Smooth muscle cell (in vitro differentiated cells): Measurements from ENCODE around the gene CLIC1. TPM values are rescaled to one million over a fixed set of nuclear protein-coding genes. Genes with fewer than 3 reads are reported as not detected.
A peak's percentile ranks its signal among the peaks of the same experiment; 100 is the strongest.

ENCODE experiments used
- DNase-seq: peaks from one replicate; lab custom pipeline; 2025; ENCODE audit not compliant: unreplicated experiment; lab: John Stamatoyannopoulos, UW
- H2AFZ ChIP-seq: fragments of 200-600 bp; sonication (generic); 2 replicates; pipeline ENCODE4 v1.6.0; 2016; ENCODE audit warnings: antibody characterized with exemption, low read depth, mild to moderate bottlenecking
- H3F3A ChIP-seq: fragments of 200-600 bp; sonication (generic); 2 replicates; pipeline ENCODE4 v1.6.0; 2017; ENCODE audit warnings: antibody characterized with exemption, low read depth
- H3K27ac ChIP-seq: fragments of 200-600 bp; sonication (generic); 2 replicates; pipeline ENCODE4 v1.5.1; 2016; ENCODE audit warnings: low read depth, mild to moderate bottlenecking
- H3K27me3 ChIP-seq: fragments of 200-600 bp; sonication (generic); 2 replicates; pipeline ENCODE4 v1.6.1; 2016; ENCODE audit warnings: low read depth, mild to moderate bottlenecking
- H3K36me3 ChIP-seq: fragments of 200-600 bp; sonication (generic); 2 replicates; pipeline ENCODE4 v1.5.1; 2016; ENCODE audit warnings: low read depth
- H3K4me1 ChIP-seq: fragments of 200-600 bp; sonication (generic); 2 replicates; pipeline ENCODE4 v1.5.1; 2016; ENCODE audit warnings: low read depth
- H3K4me2 ChIP-seq: fragments of 200-600 bp; sonication (generic); 2 replicates; pipeline ENCODE4 v1.6.0; 2016; ENCODE audit warnings: mild to moderate bottlenecking
- H3K4me3 ChIP-seq: fragments of 200-600 bp; sonication (generic); 2 replicates; pipeline ENCODE4 v1.5.1; 2016; ENCODE audit warnings: mild to moderate bottlenecking
- H3K79me2 ChIP-seq: fragments of 200-600 bp; sonication (generic); 2 replicates; pipeline ENCODE4 v1.6.0; 2016; ENCODE audit warnings: low read depth, mild to moderate bottlenecking
- H3K9ac ChIP-seq: fragments of 200-600 bp; sonication (generic); 2 replicates; pipeline ENCODE4 v1.6.0; 2016; ENCODE audit warnings: low read depth
- H3K9me3 ChIP-seq: fragments of 200-600 bp; sonication (generic); replicated peaks from 2 replicates; pipeline ENCODE4 v1.5.1; 2016; ENCODE audit warnings: low read depth
- H4K20me1 ChIP-seq: fragments of 200-600 bp; sonication (generic); 2 replicates; pipeline ENCODE4 v1.6.0; 2016; ENCODE audit warnings: low read depth
- WGBS: methylation state at CpG from one replicate; pipeline ENCODE4 v1.1.7; 2016; ENCODE audit warnings: low lambda C conversion rate; 5-methylcytosine and 5-hydroxymethylcytosine counted together
- polyA plus RNA-seq: library from polyadenylated mRNA; unstranded; fragments of >200 nt; fragmentation: Nextera tagmentation; extraction: Ambion mirVana; gene quantifications from 2 replicates; pipeline ENCODE4 v1.2.1, GENCODE V29; 2016
- total RNA-seq: library from RNA; depleted of rRNA; stranded (reverse); fragments of >200 nt; gene quantifications from 2 replicates; pipeline ENCODE4 v1.2.3, GENCODE V29; 2014
- TF ChIP-seq, protein P1 (sequence below): fragments of 200-600 bp; sonication (generic); IDR thresholded peaks from 2 replicates; pipeline ENCODE4 v1.5.1; 2017; ENCODE audit warnings: borderline replicate concordance, mild to moderate bottlenecking, antibody characterized with exemption; ENCODE audit not compliant: insufficient read depth, poor library complexity, severe bottlenecking

CLIC1 gene
- total and polyA plus RNA-seq, 2 experiments from 2014 or later, result 417 to 628 TPM

DNA sequence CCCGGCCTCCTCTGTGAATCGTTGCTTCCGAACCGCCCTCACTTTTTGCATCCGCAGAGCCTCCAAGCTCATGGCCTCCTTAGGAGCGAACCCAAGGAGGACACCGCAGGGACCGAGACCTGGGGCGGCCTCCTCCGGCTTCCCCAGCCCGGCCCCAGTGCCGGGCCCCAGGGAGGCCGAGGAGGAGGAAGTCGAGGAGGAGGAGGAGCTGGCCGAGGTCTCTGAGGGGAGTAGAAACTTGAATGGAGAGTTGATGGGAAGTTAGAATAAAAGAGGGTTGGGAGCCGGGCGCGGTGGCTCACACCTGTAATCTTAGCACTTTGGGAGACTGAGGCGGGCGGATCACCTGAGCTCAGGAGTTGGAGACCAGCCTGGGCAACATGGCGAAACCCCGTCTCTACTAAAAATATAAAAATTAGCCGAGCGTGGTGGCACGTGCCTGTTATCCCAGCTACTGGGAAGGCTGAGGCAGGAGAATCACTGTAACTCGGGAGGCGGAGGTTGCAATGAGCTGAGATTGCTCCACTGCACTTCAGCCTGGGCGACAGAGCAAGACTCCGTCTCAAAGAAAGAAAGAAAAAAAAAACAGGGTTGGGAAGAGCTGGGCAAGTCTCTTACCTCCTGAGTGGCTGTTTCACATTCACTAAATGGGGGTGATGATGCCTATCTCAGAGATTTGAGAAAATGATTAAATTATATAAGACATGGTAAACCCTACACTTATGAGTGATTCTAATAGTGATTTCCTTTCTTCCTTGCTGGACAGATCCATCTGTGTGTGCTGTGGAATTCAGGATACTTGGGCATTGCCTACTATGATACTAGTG, 4.3 kb upstream of the CLIC1 start:
- peak overlapping the region; percentile 63 for H2AFZ ChIP-seq

DNA sequence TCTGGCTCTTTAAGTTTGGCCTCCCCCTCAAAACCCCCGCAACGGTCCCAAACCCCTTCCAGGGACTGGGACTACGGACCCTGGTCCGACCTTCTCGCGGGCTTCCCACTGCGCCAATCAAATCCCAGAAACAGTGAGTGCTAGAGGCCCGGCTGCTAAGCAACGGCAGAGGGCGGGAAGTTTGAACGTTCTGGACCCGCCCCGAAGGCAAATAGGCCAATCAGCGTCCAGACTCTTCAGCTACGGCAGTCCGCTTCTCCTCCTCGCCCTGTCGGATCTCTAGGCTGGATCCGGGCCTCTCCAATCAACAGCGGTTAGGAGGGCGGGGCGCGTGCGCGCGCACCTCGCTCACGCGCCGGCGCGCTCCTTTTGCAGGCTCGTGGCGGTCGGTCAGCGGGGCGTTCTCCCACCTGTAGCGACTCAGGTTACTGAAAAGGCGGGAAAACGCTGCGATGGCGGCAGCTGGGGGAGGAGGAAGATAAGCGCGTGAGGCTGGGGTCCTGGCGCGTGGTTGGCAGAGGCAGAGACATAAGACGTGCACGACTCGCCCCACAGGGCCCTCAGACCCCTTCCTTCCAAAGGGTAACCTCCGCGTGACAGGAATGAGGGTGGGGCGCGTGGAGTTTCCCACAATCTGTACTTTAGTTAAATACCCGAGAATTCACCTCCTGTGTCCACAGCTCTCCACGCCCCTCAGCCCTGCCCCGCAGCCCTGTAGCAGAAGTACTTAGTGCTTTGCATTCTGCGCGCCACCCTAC, 3.5 kb upstream of the CLIC1 start, which contains the start of gene MSH5:
TSS of gene MSH5 (plus strand) at position 367 of the 758 bp plus-strand sequence. CDS start 462 bp downstream, outside the sequence.
- Histone ChIP-seq H2AFZ (peak within 1 kb of the TSS; percentile 63), H3K4me3 (peak within 1 kb of the TSS; percentile 63), H3F3A (peaks cover 21% of the 10 kb centered on the region), H4K20me1 (peaks cover 2% of the 10 kb centered on the region), H3K4me1 (peaks cover 49% of the 10 kb centered on the region), H3K27me3 (no peaks in the 10 kb centered on the region), H3K4me2 (peak within 1 kb of the TSS; percentile 96), H3K79me2 (peaks cover 21% of the 10 kb centered on the region), H3K9me3 (no peaks in the 10 kb centered on the region), H3K36me3 (no peaks in the 10 kb centered on the region), H3K27ac (peak within 1 kb of the TSS; percentile 87), H3K9ac (peak within 1 kb of the TSS; percentile 41)
- TF ChIP-seq, protein P1, sequence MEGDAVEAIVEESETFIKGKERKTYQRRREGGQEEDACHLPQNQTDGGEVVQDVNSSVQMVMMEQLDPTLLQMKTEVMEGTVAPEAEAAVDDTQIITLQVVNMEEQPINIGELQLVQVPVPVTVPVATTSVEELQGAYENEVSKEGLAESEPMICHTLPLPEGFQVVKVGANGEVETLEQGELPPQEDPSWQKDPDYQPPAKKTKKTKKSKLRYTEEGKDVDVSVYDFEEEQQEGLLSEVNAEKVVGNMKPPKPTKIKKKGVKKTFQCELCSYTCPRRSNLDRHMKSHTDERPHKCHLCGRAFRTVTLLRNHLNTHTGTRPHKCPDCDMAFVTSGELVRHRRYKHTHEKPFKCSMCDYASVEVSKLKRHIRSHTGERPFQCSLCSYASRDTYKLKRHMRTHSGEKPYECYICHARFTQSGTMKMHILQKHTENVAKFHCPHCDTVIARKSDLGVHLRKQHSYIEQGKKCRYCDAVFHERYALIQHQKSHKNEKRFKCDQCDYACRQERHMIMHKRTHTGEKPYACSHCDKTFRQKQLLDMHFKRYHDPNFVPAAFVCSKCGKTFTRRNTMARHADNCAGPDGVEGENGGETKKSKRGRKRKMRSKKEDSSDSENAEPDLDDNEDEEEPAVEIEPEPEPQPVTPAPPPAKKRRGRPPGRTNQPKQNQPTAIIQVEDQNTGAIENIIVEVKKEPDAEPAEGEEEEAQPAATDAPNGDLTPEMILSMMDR, result no peak
- WGBS, result 3% methylated on average over 56 of the region's 58 CpGs
- DNase-seq, result peak; percentile 88

More for the DNA sequence above, 4.3 kb upstream of the CLIC1 start:
- TF ChIP-seq, protein P1, result no peak
- 38% methylated on average over 29 of the region's 29 CpGs for WGBS
- Histone ChIP-seq H3K27me3 (no peaks in the 10 kb centered on the region), H3K27ac (peak overlapping the region; percentile 38), H3K36me3 (no peaks in the 10 kb centered on the region), H4K20me1 (no peaks in the 10 kb centered on the region), H3F3A (peaks cover 18% of the 10 kb centered on the region), H3K4me3 (peak overlapping the region; percentile 63), H3K9ac (peak overlapping the region; percentile 41), H3K4me1 (peaks cover 49% of the 10 kb centered on the region), H3K9me3 (no peaks in the 10 kb centered on the region), H3K79me2 (peaks cover 14% of the 10 kb centered on the region), H3K4me2 (peak overlapping the region; percentile 96)
- no peak for DNase-seq

DNA sequence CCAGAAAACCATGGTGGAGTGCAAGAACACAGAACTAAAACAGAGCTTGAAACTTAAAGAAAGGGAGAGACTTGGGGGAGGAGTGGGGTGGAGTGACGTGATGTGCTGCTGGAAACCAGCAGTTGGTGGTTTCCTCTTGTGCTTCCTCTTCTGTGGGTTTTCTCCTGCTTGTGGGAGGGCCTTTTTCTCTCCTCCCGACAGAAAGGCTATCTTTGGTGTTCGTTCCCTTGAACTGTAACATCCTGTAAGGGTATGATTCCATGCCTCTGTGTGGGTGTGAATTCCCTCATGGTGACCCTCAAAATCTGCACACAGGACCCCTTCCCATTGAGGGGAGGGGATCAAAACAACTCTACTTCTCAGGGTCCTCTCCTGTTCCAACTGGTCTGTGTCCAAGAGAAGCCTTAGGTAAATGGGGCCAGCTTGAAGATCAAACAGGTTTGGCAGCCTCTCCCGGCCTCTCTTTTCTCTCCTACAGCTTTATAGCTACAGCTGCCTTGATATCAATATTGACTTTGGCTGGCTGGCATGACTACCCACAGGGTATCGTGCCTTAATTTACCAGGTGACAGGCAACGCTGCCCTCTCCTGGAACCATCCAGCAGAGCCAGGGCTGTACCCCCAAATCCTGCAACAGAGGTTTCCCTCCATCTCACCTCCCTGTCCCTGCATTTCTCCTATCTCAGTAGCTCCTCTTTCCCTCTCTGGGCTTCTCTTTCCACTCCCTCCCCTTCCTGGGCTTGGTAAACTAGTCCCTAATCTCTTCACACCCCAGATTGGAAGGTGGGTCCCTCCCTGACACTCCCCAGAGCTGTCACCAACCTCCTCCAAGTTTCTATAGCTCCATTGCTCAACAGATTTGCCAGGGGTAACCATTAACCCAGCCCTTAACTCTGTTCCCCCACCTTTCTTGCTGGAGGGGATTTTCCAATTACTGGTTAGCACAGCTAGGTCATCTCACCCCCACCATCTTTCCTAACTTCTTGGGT, 2.0 kb upstream of the CLIC1 start:
- no peak for DNase-seq
- H4K20me1 ChIP-seq, result peaks cover 17% of the 10 kb centered on the region
- 26% methylated on average over 6 of the region's 6 CpGs for WGBS
- no peaks in the 10 kb centered on the region for H3K36me3 ChIP-seq
- peaks cover 45% of the 10 kb centered on the region for H3K4me1 ChIP-seq
- peak overlapping the region; percentile 99 for H3K4me3 ChIP-seq
- peak overlapping the region; percentile 84 for H3K27ac ChIP-seq
- H2AFZ ChIP-seq, result peak overlapping the region; percentile 12
- H3F3A ChIP-seq, result peaks cover 34% of the 10 kb centered on the region
- H3K9me3 ChIP-seq, result no peaks in the 10 kb centered on the region
- no peaks in the 10 kb centered on the region for H3K27me3 ChIP-seq
- H3K9ac ChIP-seq, result peak overlapping the region; percentile 41
- peaks cover 36% of the 10 kb centered on the region for H3K79me2 ChIP-seq
- TF ChIP-seq, protein P1, result peak; percentile 19
- peak overlapping the region; percentile 100 for H3K4me2 ChIP-seq
